Trophoblast cell (in vitro differentiated cells and primary cell): ENCODE results near the gene FBXW4.

ENCODE experiments used
- DNase-seq, 2 donors: peaks; one replicate each; pipeline ENCODE4 v3.0.0-alpha.2; 2016
- H2AFZ ChIP-seq: 2 replicates; pipeline ENCODE4 v1.6.1; 2013; ENCODE audit warnings: low read length, moderate library complexity, mild to moderate bottlenecking; ENCODE audit not compliant: insufficient read depth, poor library complexity
- H2AK5ac ChIP-seq: 2 replicates; pipeline ENCODE4 v1.6.1; 2013; ENCODE audit warnings: mild to moderate bottlenecking, low read length
- H2BK120ac ChIP-seq: 2 replicates; pipeline ENCODE4 v1.6.1; 2013; ENCODE audit warnings: low read length, mild to moderate bottlenecking, moderate library complexity; ENCODE audit not compliant: insufficient read depth, poor library complexity
- H2BK12ac ChIP-seq: 2 replicates; pipeline ENCODE4 v1.6.1; 2013; ENCODE audit warnings: mild to moderate bottlenecking, low read length, moderate library complexity
- H2BK5ac ChIP-seq: 2 replicates; pipeline ENCODE4 v1.6.1; 2013; ENCODE audit warnings: low read length, low read depth, moderate library complexity, mild to moderate bottlenecking; ENCODE audit not compliant: poor library complexity
- H3K14ac ChIP-seq: 2 replicates; pipeline ENCODE4 v1.6.1; 2013; ENCODE audit warnings: mild to moderate bottlenecking, low read length
- H3K18ac ChIP-seq: 2 replicates; pipeline ENCODE4 v1.6.1; 2013; ENCODE audit warnings: mild to moderate bottlenecking, low read length
- H3K23ac ChIP-seq: 2 replicates; pipeline ENCODE4 v1.6.1; 2013; ENCODE audit warnings: low read length
- H3K27ac ChIP-seq: 2 replicates; pipeline ENCODE4 v1.5.1; 2013; ENCODE audit warnings: low read depth, mild to moderate bottlenecking, inconsistent platforms, low read length, moderate library complexity
- H3K27me3 ChIP-seq: 2 replicates; pipeline ENCODE4 v1.6.1; 2013; ENCODE audit warnings: inconsistent platforms, mild to moderate bottlenecking, low read length, moderate library complexity; ENCODE audit not compliant: insufficient read depth
- H3K36me3 ChIP-seq, 2 experiments: 1 replicate in 1 of 2; 2 replicates in 1 of 2; pipeline ENCODE4 v1.6.1; 2013; ENCODE audit warnings: low read length in 2 of 2, mild to moderate bottlenecking in 2 of 2, moderate library complexity in 1 of 2; ENCODE audit not compliant: insufficient read depth in 2 of 2, control insufficient read depth in 1 of 2
- H3K4ac ChIP-seq: 2 replicates; pipeline ENCODE4 v1.6.1; 2013; ENCODE audit warnings: low read depth, mild to moderate bottlenecking, low read length, moderate library complexity
- H3K4me1 ChIP-seq, 2 experiments: 1 replicate in 1 of 2; 2 replicates in 1 of 2; pipeline ENCODE4 v1.6.1; 2013; ENCODE audit warnings: low read length in 2 of 2, mild to moderate bottlenecking in 2 of 2, moderate library complexity in 1 of 2; ENCODE audit not compliant: insufficient read depth in 2 of 2, control insufficient read depth in 1 of 2
- H3K4me2 ChIP-seq: 2 replicates; pipeline ENCODE4 v1.6.1; 2013; ENCODE audit warnings: inconsistent platforms, mild to moderate bottlenecking, low read length, moderate library complexity
- H3K4me3 ChIP-seq: 2 replicates; pipeline ENCODE4 v1.5.1; 2013; ENCODE audit warnings: mild to moderate bottlenecking, low read depth, low read length, inconsistent platforms
- H3K79me1 ChIP-seq: one replicate; pipeline ENCODE4 v1.6.1; 2013; ENCODE audit warnings: low read length
- H3K79me2 ChIP-seq: 2 replicates; pipeline ENCODE4 v1.6.1; 2013; ENCODE audit warnings: low read length, mild to moderate bottlenecking; ENCODE audit not compliant: control insufficient read depth, insufficient read depth, poor library complexity
- H3K9ac ChIP-seq: 2 replicates; pipeline ENCODE4 v1.6.1; 2013; ENCODE audit warnings: mild to moderate bottlenecking, low read length
- H3K9me3 ChIP-seq: 2 replicates; pipeline ENCODE4 v1.6.1; 2013; ENCODE audit warnings: low read depth, mild to moderate bottlenecking, control low read depth, inconsistent platforms, low read length; ENCODE audit not compliant: insufficient read depth
- H4K12ac ChIP-seq: 2 replicates; pipeline ENCODE4 v1.6.1; 2013; ENCODE audit warnings: low read depth, mild to moderate bottlenecking, low read length, moderate library complexity
- H4K8ac ChIP-seq: 2 replicates; pipeline ENCODE4 v1.6.1; 2013; ENCODE audit warnings: low read depth, mild to moderate bottlenecking, low read length, moderate library complexity
- H4K91ac ChIP-seq: one replicate; pipeline ENCODE4 v1.6.1; 2013; ENCODE audit warnings: low read depth, mild to moderate bottlenecking, low read length, moderate library complexity
- WGBS: extraction: QIAGEN DNeasy Blood & Tissue Kit; methylation state at CpG from one replicate; pipeline ENCODE4 v1.1.7; 2013; ENCODE audit warnings: missing lambda C conversion rate; ENCODE audit not compliant: insufficient read length, insufficient coverage; ENCODE audit errors: extremely low coverage; 5-methylcytosine and 5-hydroxymethylcytosine counted together

FBXW4 gene

GRCh38 chr10:101732096-101732495 lies 37.1 kb upstream of the FBXW4 start:
- no peak overlapping the region for H2AFZ ChIP-seq
- no CpG with 5 or more reads among the region's 1 CpG for WGBS
- no peak overlapping the region for H3K27ac ChIP-seq

GRCh38 chr10:101726115-101726387 lies 31.1 kb upstream of the FBXW4 start:
- no peak overlapping the region for H4K91ac ChIP-seq
- H4K8ac ChIP-seq, result no peak overlapping the region
- no CpG with 5 or more reads among the region's 2 CpGs for WGBS
- no peak overlapping the region for H3K18ac ChIP-seq
- H3K36me3 ChIP-seq, result no peaks in the 10 kb centered on the region
- H3K4ac ChIP-seq, result no peak overlapping the region
- H2AFZ ChIP-seq, result no peak overlapping the region
- H2BK5ac ChIP-seq, result no peak overlapping the region
- no peaks in the 10 kb centered on the region for H3K9me3 ChIP-seq
- no peaks in the 10 kb centered on the region for H3K79me2 ChIP-seq
- H3K23ac ChIP-seq, result no peak overlapping the region
- H3K27ac ChIP-seq, result no peak overlapping the region
- no peak overlapping the region for H3K9ac ChIP-seq
- no peak overlapping the region for H2BK12ac ChIP-seq
- no peaks in the 10 kb centered on the region for H3K79me1 ChIP-seq
- H3K14ac ChIP-seq, result no peak overlapping the region
- H4K12ac ChIP-seq, result no peak overlapping the region
- DNase-seq, result peak in 1 of 2 donors; percentile 18
- H3K27me3 ChIP-seq, result no peaks in the 10 kb centered on the region
- no peak overlapping the region for H3K4me2 ChIP-seq
- no peak overlapping the region for H2BK120ac ChIP-seq
- no peak overlapping the region for H2AK5ac ChIP-seq
- H3K4me3 ChIP-seq, result no peak overlapping the region
- H3K4me1 ChIP-seq, result no peaks in the 10 kb centered on the region

More at GRCh38 chr10:101732096-101732495, 37.1 kb upstream of the FBXW4 start:
- Histone ChIP-seq H2BK120ac (no peak overlapping the region), H3K79me2 (no peaks in the 10 kb centered on the region), H3K4me1 (no peaks in the 10 kb centered on the region), H3K9me3 (no peaks in the 10 kb centered on the region), H2BK12ac (no peak overlapping the region), H3K23ac (no peak overlapping the region), H4K12ac (no peak overlapping the region), H3K79me1 (no peaks in the 10 kb centered on the region), H3K14ac (no peak overlapping the region), H3K9ac (no peak overlapping the region), H4K91ac (no peak overlapping the region), H3K27me3 (no peaks in the 10 kb centered on the region), H3K18ac (no peak overlapping the region), H3K4ac (no peak overlapping the region), H3K4me3 (no peak overlapping the region), H3K4me2 (no peak overlapping the region), H4K8ac (no peak overlapping the region), H3K36me3 (no peaks in the 10 kb centered on the region), H2BK5ac (no peak overlapping the region), H2AK5ac (no peak overlapping the region)
- DNase-seq, result no peak

- Histone ChIP-seq H3K18ac (no peak overlapping the region), H3K79me1 (no peaks in the 10 kb centered on the region), H3K4me2 (no peak overlapping the region), H2BK12ac (no peak overlapping the region), H4K8ac (no peak overlapping the region), H3K36me3 (no peaks in the 10 kb centered on the region), H4K91ac (no peak overlapping the region), H3K27ac (no peak overlapping the region), H2BK120ac (no peak overlapping the region), H3K14ac (no peak overlapping the region), H3K23ac (no peak overlapping the region), H3K4me1 (no peaks in the 10 kb centered on the region), H3K79me2 (no peaks in the 10 kb centered on the region), H4K12ac (no peak overlapping the region), H2AK5ac (no peak overlapping the region), H3K27me3 (no peaks in the 10 kb centered on the region), H2BK5ac (no peak overlapping the region), H3K9ac (no peak overlapping the region), H3K4me3 (no peak overlapping the region), H3K4ac (no peak overlapping the region), H3K9me3 (no peaks in the 10 kb centered on the region), H2AFZ (no peak overlapping the region)
- WGBS, result no CpG with 5 or more reads among the region's 8 CpGs
- peak in 1 of 2 donors; percentile 43 for DNase-seq
These were observed 30.5 kb upstream of the FBXW4 start for GRCh38 chr10:101725296-101726114.

GRCh38 chr10:101724446-101724845 lies 29.5 kb upstream of the FBXW4 start:
- Histone ChIP-seq H2AK5ac (no peak overlapping the region), H3K4ac (no peak overlapping the region), H3K4me3 (no peak overlapping the region), H3K14ac (no peak overlapping the region), H3K9me3 (no peaks in the 10 kb centered on the region), H3K9ac (no peak overlapping the region), H2BK12ac (no peak overlapping the region), H3K23ac (no peak overlapping the region), H3K79me1 (no peaks in the 10 kb centered on the region), H2BK5ac (no peak overlapping the region), H2AFZ (no peak overlapping the region), H3K36me3 (no peaks in the 10 kb centered on the region), H4K12ac (no peak overlapping the region), H3K4me2 (no peak overlapping the region), H3K79me2 (no peaks in the 10 kb centered on the region), H4K91ac (no peak overlapping the region), H4K8ac (no peak overlapping the region), H3K18ac (no peak overlapping the region), H3K27me3 (no peaks in the 10 kb centered on the region), H2BK120ac (no peak overlapping the region), H3K27ac (no peak overlapping the region), H3K4me1 (no peaks in the 10 kb centered on the region)
- no CpG with 5 or more reads among the region's 2 CpGs for WGBS
- no peak for DNase-seq
